Ascending aorta (tissue), 2 donors: ENCODE measurements around the gene NKPD1. TPM values are rescaled to one million over a fixed set of nuclear protein-coding genes. Genes with fewer than 3 reads are reported as not detected.

Experiments used
- DNase-seq, 2 donors: peaks; one replicate each; pipeline ENCODE4 v3.0.0-alpha.2; 2019; ENCODE audit warnings: low spot score in 2 of 2
- H3K27ac ChIP-seq, 2 donors: fragments of 200-600 bp; sonication (generic); one replicate each; pipeline ENCODE4 v1.5.1; 2016 to 2017; ENCODE audit warnings: mild to moderate bottlenecking in 1 of 2
- H3K27me3 ChIP-seq: fragments of 200-600 bp; sonication (generic); one replicate; pipeline ENCODE4 v1.5.1; 2017
- H3K36me3 ChIP-seq, 2 donors: fragments of 200-600 bp; sonication (generic); one replicate each; pipeline ENCODE4 v1.5.1; 2016
- H3K4me1 ChIP-seq, 2 donors: fragments of 200-600 bp; sonication (generic); one replicate each; pipeline ENCODE4 v1.5.1; 2016 to 2017; ENCODE audit warnings: mild to moderate bottlenecking in 1 of 2
- H3K4me3 ChIP-seq, 2 donors: fragments of 200-600 bp; sonication (generic); one replicate each; pipeline ENCODE4 v1.5.1; 2016 to 2017; ENCODE audit warnings: mild to moderate bottlenecking in 1 of 2
- H3K9me3 ChIP-seq, 2 donors: fragments of 200-600 bp; sonication (generic); one replicate each; pipeline ENCODE4 v1.5.1; 2016
- intact Hi-C: fragments of 100-400 bp; cut with DNase I; formaldehyde crosslinking; loops from one replicate; pipeline ENCODE4 v1.15.1; 2023
- total RNA-seq: library from RNA; depleted of rRNA; stranded (reverse); fragments of >200 nt; gene quantifications from one replicate; pipeline ENCODE4 v1.1.0, GENCODE V29; 2016
- TF ChIP-seq, protein P1 (sequence below), 3 experiments: fragments of 200-600 bp in 2 of 3; fragments of 450-650 bp in 1 of 3; sonication (generic) in 2 of 3; IDR thresholded peaks; one replicate each; pipeline ENCODE4 v1.5.1; 2016 to 2019; ENCODE audit warnings: antibody characterized with exemption in 3 of 3, mild to moderate bottlenecking in 1 of 3, moderate library complexity in 1 of 3

Gene NKPD1
- total RNA-seq, 1 donor from 2014 or later: not detected

- H3K36me3 ChIP-seq: peaks cover 52 to 57% of the 10 kb centered on the region in 2 donors
- intact Hi-C loops: no loop called here
Observed at GRCh38 chr19:45142016-45142725, 18.6 kb downstream of the NKPD1 start.

DNA sequence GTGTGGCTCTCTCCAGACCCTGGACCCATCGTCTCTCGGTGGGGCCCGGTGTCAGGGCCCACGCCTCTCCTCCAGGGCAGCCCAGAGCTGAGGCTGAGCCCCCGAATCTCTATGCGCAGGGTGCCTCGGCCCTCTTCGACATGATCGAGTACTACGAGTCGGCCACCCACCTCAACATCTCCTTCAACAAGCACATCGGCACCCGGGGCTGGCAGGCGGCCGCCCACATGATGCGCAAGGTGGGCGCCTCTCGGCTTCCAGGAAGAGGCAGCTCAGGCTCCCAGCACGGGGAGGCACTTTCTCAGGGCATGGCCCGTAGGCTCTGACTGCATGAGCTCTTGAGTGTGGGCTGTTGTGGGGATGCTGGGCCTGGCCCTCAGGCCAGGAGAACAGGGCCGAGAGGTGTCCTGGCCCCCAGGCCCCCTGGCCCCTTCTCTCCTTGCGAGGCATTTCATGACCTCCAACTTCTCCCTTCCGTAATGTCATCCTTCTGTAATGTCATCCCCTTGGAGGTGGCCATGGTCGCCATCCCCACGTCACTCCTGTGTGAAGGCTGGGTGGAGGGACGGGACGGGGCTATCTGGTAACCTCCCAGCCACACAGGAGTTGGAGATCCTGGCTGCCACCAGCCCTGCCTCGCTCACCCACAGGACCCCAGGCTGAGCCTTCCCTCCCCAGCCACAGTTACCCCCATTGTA lies 19.4 kb downstream of the NKPD1 start:
- Histone ChIP-seq H3K4me1 (no peaks in the 10 kb centered on the region), H3K36me3 (peaks cover 46 to 54% of the 10 kb centered on the region in 2 donors), H3K4me3 (no peak overlapping the region), H3K27me3 (no peaks in the 10 kb centered on the region), H3K27ac (no peak overlapping the region), H3K9me3 (no peaks in the 10 kb centered on the region)
- intact Hi-C loops: no loop called here
- TF ChIP-seq, protein P1, sequence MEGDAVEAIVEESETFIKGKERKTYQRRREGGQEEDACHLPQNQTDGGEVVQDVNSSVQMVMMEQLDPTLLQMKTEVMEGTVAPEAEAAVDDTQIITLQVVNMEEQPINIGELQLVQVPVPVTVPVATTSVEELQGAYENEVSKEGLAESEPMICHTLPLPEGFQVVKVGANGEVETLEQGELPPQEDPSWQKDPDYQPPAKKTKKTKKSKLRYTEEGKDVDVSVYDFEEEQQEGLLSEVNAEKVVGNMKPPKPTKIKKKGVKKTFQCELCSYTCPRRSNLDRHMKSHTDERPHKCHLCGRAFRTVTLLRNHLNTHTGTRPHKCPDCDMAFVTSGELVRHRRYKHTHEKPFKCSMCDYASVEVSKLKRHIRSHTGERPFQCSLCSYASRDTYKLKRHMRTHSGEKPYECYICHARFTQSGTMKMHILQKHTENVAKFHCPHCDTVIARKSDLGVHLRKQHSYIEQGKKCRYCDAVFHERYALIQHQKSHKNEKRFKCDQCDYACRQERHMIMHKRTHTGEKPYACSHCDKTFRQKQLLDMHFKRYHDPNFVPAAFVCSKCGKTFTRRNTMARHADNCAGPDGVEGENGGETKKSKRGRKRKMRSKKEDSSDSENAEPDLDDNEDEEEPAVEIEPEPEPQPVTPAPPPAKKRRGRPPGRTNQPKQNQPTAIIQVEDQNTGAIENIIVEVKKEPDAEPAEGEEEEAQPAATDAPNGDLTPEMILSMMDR (IDR thresholded peaks at IDR 0.05): no peak
- DNase-seq: no peak

More at GRCh38 chr19:45142016-45142725, 18.6 kb downstream of the NKPD1 start:
- Histone ChIP-seq H3K27ac (no peak overlapping the region), H3K4me3 (no peak overlapping the region), H3K27me3 (no peaks in the 10 kb centered on the region), H3K9me3 (no peaks in the 10 kb centered on the region), H3K4me1 (no peaks in the 10 kb centered on the region)
- no peak for DNase-seq
- TF ChIP-seq, protein P1 (IDR thresholded peaks at IDR 0.05): no peak

DNA sequence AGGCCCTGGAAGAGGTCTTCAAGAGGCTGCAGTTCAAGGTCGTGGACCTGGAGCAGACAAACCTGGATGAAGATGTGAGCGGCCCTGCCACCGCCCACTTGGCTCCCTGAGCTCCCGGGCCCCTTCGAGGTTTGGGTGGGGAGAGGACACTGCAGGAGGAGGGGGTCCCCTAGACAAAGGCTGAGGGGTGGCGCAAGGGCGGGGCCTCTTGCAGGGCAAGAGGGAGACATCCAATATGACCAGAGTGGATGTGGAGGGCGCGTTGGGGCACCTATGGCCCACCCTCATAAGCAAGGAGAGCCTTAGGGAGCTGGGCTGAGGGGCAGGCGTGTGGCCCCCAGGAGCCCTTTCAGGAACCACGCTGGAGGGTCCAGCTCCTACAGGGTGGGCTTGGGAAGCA lies 20.2 kb downstream of the NKPD1 start:
- TF ChIP-seq, protein P1 (IDR thresholded peaks at IDR 0.05): no peak
- H3K4me3 ChIP-seq: no peak overlapping the region
- no peaks in the 10 kb centered on the region for H3K9me3 ChIP-seq
- H3K27me3 ChIP-seq: no peaks in the 10 kb centered on the region
- no peak for DNase-seq
- no peaks in the 10 kb centered on the region for H3K4me1 ChIP-seq
- H3K36me3 ChIP-seq: peaks cover 42 to 46% of the 10 kb centered on the region in 2 donors
- intact Hi-C loops: no loop called here
- H3K27ac ChIP-seq: no peak overlapping the region

- intact Hi-C loops: no loop called here
- Histone ChIP-seq H3K9me3 (no peaks in the 10 kb centered on the region), H3K27ac (no peak overlapping the region), H3K27me3 (no peaks in the 10 kb centered on the region), H3K4me3 (no peak overlapping the region), H3K4me1 (no peaks in the 10 kb centered on the region), H3K36me3 (peaks cover 38 to 41% of the 10 kb centered on the region in 2 donors)
- TF ChIP-seq, protein P1 (IDR thresholded peaks at IDR 0.05): no peak
- DNase-seq: no peak
Observed at GRCh38 chr19:45140144-45140503, 20.7 kb downstream of the NKPD1 start.

DNA sequence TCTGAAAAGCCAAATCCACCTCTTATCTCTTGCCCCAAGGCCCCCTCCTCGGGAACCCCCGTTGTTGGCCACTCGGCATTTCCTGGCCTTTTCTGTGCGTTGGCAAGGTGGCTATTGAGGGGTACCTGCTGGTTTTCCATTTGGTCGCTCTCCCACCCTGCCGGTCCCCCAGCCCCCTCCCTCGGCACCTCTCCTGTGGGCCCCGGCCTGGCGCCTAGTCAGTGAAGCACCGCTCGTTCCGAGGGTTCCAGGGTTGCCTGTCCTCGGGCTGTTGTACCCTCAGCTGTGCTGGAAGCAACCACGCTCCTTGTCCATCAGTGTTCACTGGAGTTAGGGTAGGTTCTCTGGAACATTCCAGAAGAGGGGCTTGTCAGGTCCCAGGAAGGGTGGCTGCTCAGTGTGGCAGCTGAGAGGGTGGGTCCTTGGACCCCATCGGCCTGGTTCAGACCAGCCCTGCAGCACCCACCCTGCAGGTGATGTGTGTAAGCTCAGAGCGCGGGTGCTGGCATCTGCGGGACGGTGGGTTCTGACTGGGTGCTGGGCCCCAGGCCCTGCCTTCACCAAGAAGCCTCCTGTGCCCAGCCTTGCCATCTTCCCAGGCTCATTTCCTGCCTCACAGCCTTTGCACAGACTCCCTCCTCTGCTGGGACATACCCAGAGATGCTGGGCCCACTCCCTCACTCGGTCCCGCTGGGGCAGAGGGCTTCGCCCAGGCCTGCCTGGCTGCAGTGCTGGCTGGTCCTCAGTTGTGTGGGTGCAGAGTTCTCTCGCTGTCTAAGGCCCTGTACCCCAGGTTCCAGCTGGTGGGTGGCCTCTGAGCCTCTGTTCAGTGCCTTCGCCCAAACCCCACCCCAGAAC lies 21.3 kb downstream of the NKPD1 start:
- Histone ChIP-seq H3K27ac (no peak overlapping the region), H3K36me3 (peaks cover 33 to 35% of the 10 kb centered on the region in 2 donors), H3K4me1 (no peaks in the 10 kb centered on the region), H3K27me3 (no peaks in the 10 kb centered on the region), H3K4me3 (no peak overlapping the region), H3K9me3 (no peaks in the 10 kb centered on the region)
- no peak for DNase-seq
- TF ChIP-seq, protein P1 (IDR thresholded peaks at IDR 0.05): no peak
- intact Hi-C loops: no loop called here
